Loucy (cell line): ENCODE measurements around the gene TEX14.

ENCODE experiments used
- H2AFZ ChIP-seq: fragments of 200-600 bp; sonication (generic); 2 replicates; pipeline ENCODE4 v1.6.0; 2016; ENCODE audit warnings: antibody characterized with exemption, mild to moderate bottlenecking, low read length, moderate library complexity
- H3F3A ChIP-seq: fragments of 200-600 bp; 2 replicates; pipeline ENCODE4 v1.6.0; 2016; ENCODE audit warnings: antibody characterized with exemption, low read depth, mild to moderate bottlenecking
- H3K27me3 ChIP-seq: fragments of 200-600 bp; sonication (generic); 2 replicates; pipeline ENCODE4 v1.6.1; 2014; ENCODE audit warnings: low read length, mild to moderate bottlenecking; ENCODE audit not compliant: insufficient read depth, poor library complexity, severe bottlenecking
- H3K36me3 ChIP-seq: fragments of 200-600 bp; sonication (generic); 2 replicates; pipeline ENCODE4 v1.6.1; 2016; ENCODE audit warnings: low read length; ENCODE audit not compliant: insufficient read depth
- H3K4me1 ChIP-seq: fragments of 200-600 bp; sonication (generic); 2 replicates; pipeline ENCODE4 v1.5.1; 2014; ENCODE audit warnings: low read length, mild to moderate bottlenecking; ENCODE audit not compliant: insufficient read depth, poor library complexity, severe bottlenecking
- H3K4me2 ChIP-seq: fragments of 200-600 bp; sonication (generic); 2 replicates; pipeline ENCODE4 v1.6.0; 2014; ENCODE audit warnings: antibody characterized with exemption, low read length, low read depth, mild to moderate bottlenecking; ENCODE audit not compliant: poor library complexity, severe bottlenecking
- H3K4me3 ChIP-seq: fragments of 200-600 bp; sonication (generic); 2 replicates; pipeline ENCODE4 v1.5.1; 2014; ENCODE audit warnings: low read length, mild to moderate bottlenecking, mixed read lengths; ENCODE audit not compliant: poor library complexity, severe bottlenecking
- H3K79me2 ChIP-seq: fragments of 200-600 bp; sonication (generic); 2 replicates; pipeline ENCODE4 v1.6.1; 2014; ENCODE audit warnings: low read length; ENCODE audit not compliant: insufficient read depth
- H3K9ac ChIP-seq: fragments of 200-600 bp; sonication (generic); 2 replicates; pipeline ENCODE4 v1.6.0; 2014; ENCODE audit warnings: mild to moderate bottlenecking, low read depth, low read length, moderate library complexity; ENCODE audit not compliant: poor library complexity, severe bottlenecking
- H3K9me2 ChIP-seq: fragments of 200-600 bp; sonication (generic); replicated peaks from 2 replicates; pipeline ENCODE4 v1.6.1; 2016; ENCODE audit warnings: low read depth, low read length, mixed read lengths
- H3K9me3 ChIP-seq: fragments of 200-600 bp; sonication (generic); 2 replicates; pipeline ENCODE4 v1.6.1; 2014; ENCODE audit warnings: mild to moderate bottlenecking, antibody characterized with exemption, low read length, low read depth; ENCODE audit not compliant: insufficient read depth
- H4K20me1 ChIP-seq: fragments of 200-600 bp; sonication (generic); 2 replicates; pipeline ENCODE4 v1.6.0; 2014; ENCODE audit warnings: antibody characterized with exemption, low read length, mild to moderate bottlenecking; ENCODE audit not compliant: insufficient read depth, poor library complexity, severe bottlenecking
- EZH2phosphoT487 ChIP-seq: fragments of 200-600 bp; IDR thresholded peaks from 2 replicates; pipeline ENCODE4 v1.6.1; 2018; ENCODE audit warnings: antibody characterized with exemption, mild to moderate bottlenecking, moderate library complexity, borderline replicate concordance
- TF ChIP-seq, protein P1 (sequence below): fragments of 200-600 bp; sonication (generic); conservative IDR thresholded peaks from 2 replicates; pipeline ENCODE4 v1.5.1; 2014; ENCODE audit warnings: mild to moderate bottlenecking, antibody characterized with exemption, low read length

The TEX14 gene

GRCh38 chr17:58734040-58734439 lies 42.2 kb upstream of the TEX14 start:
- Histone ChIP-seq H3K27me3 (no peaks in the 10 kb centered on the region), H3F3A (no peaks in the 10 kb centered on the region), H2AFZ (no peak overlapping the region), H3K4me2 (no peak overlapping the region), H3K9me2 (no peaks in the 10 kb centered on the region), H3K36me3 (peaks cover 9% of the 10 kb centered on the region; the same call in 1 of the 2 replicates), H4K20me1 (no peaks in the 10 kb centered on the region), H3K9ac (no peak overlapping the region), H3K4me3 (no peak overlapping the region), H3K9me3 (no peaks in the 10 kb centered on the region), H3K79me2 (no peaks in the 10 kb centered on the region), H3K4me1 (no peaks in the 10 kb centered on the region)
- TF ChIP-seq EZH2phosphoT487 = no peak
- TF ChIP-seq, protein P1, sequence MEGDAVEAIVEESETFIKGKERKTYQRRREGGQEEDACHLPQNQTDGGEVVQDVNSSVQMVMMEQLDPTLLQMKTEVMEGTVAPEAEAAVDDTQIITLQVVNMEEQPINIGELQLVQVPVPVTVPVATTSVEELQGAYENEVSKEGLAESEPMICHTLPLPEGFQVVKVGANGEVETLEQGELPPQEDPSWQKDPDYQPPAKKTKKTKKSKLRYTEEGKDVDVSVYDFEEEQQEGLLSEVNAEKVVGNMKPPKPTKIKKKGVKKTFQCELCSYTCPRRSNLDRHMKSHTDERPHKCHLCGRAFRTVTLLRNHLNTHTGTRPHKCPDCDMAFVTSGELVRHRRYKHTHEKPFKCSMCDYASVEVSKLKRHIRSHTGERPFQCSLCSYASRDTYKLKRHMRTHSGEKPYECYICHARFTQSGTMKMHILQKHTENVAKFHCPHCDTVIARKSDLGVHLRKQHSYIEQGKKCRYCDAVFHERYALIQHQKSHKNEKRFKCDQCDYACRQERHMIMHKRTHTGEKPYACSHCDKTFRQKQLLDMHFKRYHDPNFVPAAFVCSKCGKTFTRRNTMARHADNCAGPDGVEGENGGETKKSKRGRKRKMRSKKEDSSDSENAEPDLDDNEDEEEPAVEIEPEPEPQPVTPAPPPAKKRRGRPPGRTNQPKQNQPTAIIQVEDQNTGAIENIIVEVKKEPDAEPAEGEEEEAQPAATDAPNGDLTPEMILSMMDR = no peak

GRCh38 chr17:58730937-58731336 lies 39.1 kb upstream of the TEX14 start:
- Histone ChIP-seq H3K9me2 (no peaks in the 10 kb centered on the region), H3K9me3 (no peaks in the 10 kb centered on the region), H3K79me2 (no peaks in the 10 kb centered on the region), H3K4me2 (no peak overlapping the region), H2AFZ (no peak overlapping the region), H3K9ac (no peak overlapping the region), H3F3A (no peaks in the 10 kb centered on the region), H3K36me3 (peaks cover 9% of the 10 kb centered on the region; the same call in 1 of the 2 replicates), H3K4me3 (no peak overlapping the region), H4K20me1 (no peaks in the 10 kb centered on the region), H3K27me3 (no peaks in the 10 kb centered on the region), H3K4me1 (no peaks in the 10 kb centered on the region)
- TF ChIP-seq, protein P1 = no peak
- no peak for TF ChIP-seq EZH2phosphoT487

DNA sequence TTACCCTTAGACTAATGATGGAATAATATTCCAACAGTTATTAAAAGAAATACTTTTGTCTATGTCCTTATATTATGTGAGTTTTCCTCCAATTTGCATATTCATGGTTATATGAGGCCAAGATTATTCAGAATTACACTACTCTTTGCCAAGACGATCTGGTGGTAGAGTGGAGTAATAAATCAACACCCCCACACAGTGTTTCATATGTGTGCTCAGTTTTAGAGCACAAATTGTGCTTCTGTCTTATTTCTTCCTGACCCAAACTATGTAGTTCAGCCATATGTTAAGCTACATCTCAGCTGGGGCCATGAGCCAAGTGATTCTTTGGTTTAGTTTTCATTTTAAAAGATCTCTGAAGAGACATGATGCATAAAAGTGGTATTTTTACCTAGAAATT lies 37.0 kb upstream of the TEX14 start:
- Histone ChIP-seq H3K27me3 (no peaks in the 10 kb centered on the region), H2AFZ (no peak overlapping the region), H3K9me2 (no peaks in the 10 kb centered on the region), H3K4me3 (no peak overlapping the region), H3K36me3 (peaks cover 18% of the 10 kb centered on the region; the same call in 1 of the 2 replicates), H3K4me2 (no peak overlapping the region), H4K20me1 (no peaks in the 10 kb centered on the region), H3K9me3 (no peaks in the 10 kb centered on the region), H3K79me2 (no peaks in the 10 kb centered on the region), H3K9ac (no peak overlapping the region), H3K4me1 (no peaks in the 10 kb centered on the region), H3F3A (no peaks in the 10 kb centered on the region)
- TF ChIP-seq EZH2phosphoT487 = no peak
- TF ChIP-seq, protein P1 = no peak
